OCI-LY1 (cell line): Measurements from ENCODE around the gene MAGEA9B.
"Not testable (repeated sequence)": the region's sequence is repeated elsewhere in the genome, so short reads cannot be mapped to it uniquely, and the experiment has no call there.

ENCODE experiments used
- H2AFZ ChIP-seq: fragments of 200-600 bp; sonication (generic), shearing (Covaris generic); 2 replicates; pipeline ENCODE4 v1.6.0; 2014; ENCODE audit warnings: antibody characterized with exemption, mild to moderate bottlenecking, low read length
- H3F3A ChIP-seq: fragments of 200-600 bp; sonication (generic), shearing (Covaris generic); 2 replicates; pipeline ENCODE4 v1.6.0; 2014; ENCODE audit warnings: mild to moderate bottlenecking, antibody characterized with exemption, low read length, moderate library complexity; ENCODE audit not compliant: insufficient read depth
- H3K27ac ChIP-seq: fragments of 200-600 bp; sonication (generic); 2 replicates; pipeline ENCODE4 v1.5.1; 2014; ENCODE audit warnings: low read length, mixed run types, mild to moderate bottlenecking, low read depth; ENCODE audit not compliant: poor library complexity, severe bottlenecking
- H3K27me3 ChIP-seq: fragments of 200-600 bp; sonication (generic); 2 replicates; pipeline ENCODE4 v1.6.0; 2014; ENCODE audit warnings: antibody characterized with exemption, mild to moderate bottlenecking, low read length, moderate library complexity; ENCODE audit not compliant: insufficient read depth
- H3K36me3 ChIP-seq: fragments of 200-600 bp; sonication (generic); 2 replicates; pipeline ENCODE4 v1.6.1; 2014; ENCODE audit warnings: mild to moderate bottlenecking, antibody characterized with exemption, low read length, moderate library complexity, mixed read lengths; ENCODE audit not compliant: insufficient read depth
- H3K4me1 ChIP-seq: fragments of 200-600 bp; sonication (generic); 2 replicates; pipeline ENCODE4 v1.5.1; 2014; ENCODE audit warnings: mild to moderate bottlenecking, low read length, moderate library complexity; ENCODE audit not compliant: insufficient read depth, severe bottlenecking
- H3K4me2 ChIP-seq: fragments of 200-600 bp; sonication (generic), shearing (Covaris generic); 2 replicates; pipeline ENCODE4 v1.6.1; 2014; ENCODE audit warnings: low read length
- H3K4me3 ChIP-seq: fragments of 200-600 bp; sonication (generic); 2 replicates; pipeline ENCODE4 v1.5.1; 2014; ENCODE audit warnings: low read length, low read depth, mild to moderate bottlenecking, mixed read lengths; ENCODE audit not compliant: poor library complexity, severe bottlenecking
- H3K79me2 ChIP-seq: fragments of 200-600 bp; shearing (Covaris generic); 2 replicates; pipeline ENCODE4 v1.6.1; 2016; ENCODE audit warnings: mixed run types, low read length, mixed read lengths; ENCODE audit not compliant: insufficient read depth
- H3K9ac ChIP-seq: fragments of 200-600 bp; sonication (generic), shearing (Covaris generic); 2 replicates; pipeline ENCODE4 v1.6.1; 2014; ENCODE audit warnings: mild to moderate bottlenecking, low read length, mixed read lengths
- H3K9me2 ChIP-seq: fragments of 200-600 bp; sonication (generic), shearing (Covaris generic); 2 replicates; pipeline ENCODE4 v1.6.1; 2014; ENCODE audit warnings: low read depth, mild to moderate bottlenecking, low read length, mixed read lengths
- H3K9me3 ChIP-seq: fragments of 200-600 bp; shearing (Covaris generic); 2 replicates; pipeline ENCODE4 v1.6.1; 2014; ENCODE audit warnings: low read length, mixed read lengths
- H4K20me1 ChIP-seq: fragments of 200-600 bp; sonication (generic), shearing (Covaris generic); 2 replicates; pipeline ENCODE4 v1.6.0; 2016; ENCODE audit warnings: mild to moderate bottlenecking, low read length; ENCODE audit not compliant: insufficient read depth
- CTCF ChIP-seq: fragments of 200-600 bp; sonication (generic), shearing (Covaris generic); IDR thresholded peaks from 2 replicates; pipeline ENCODE4 v1.5.1; 2017; ENCODE audit warnings: mild to moderate bottlenecking, antibody characterized with exemption, low read length, moderate library complexity, mixed read lengths
- EZH2 ChIP-seq: fragments of 200-600 bp; sonication (generic), shearing (Covaris generic); IDR thresholded peaks from 2 replicates; pipeline ENCODE4 v1.8.0; 2017; ENCODE audit warnings: borderline replicate concordance, mixed run types, mild to moderate bottlenecking, antibody characterized with exemption, low read length, moderate library complexity, mixed read lengths

MAGEA9B gene

DNA sequence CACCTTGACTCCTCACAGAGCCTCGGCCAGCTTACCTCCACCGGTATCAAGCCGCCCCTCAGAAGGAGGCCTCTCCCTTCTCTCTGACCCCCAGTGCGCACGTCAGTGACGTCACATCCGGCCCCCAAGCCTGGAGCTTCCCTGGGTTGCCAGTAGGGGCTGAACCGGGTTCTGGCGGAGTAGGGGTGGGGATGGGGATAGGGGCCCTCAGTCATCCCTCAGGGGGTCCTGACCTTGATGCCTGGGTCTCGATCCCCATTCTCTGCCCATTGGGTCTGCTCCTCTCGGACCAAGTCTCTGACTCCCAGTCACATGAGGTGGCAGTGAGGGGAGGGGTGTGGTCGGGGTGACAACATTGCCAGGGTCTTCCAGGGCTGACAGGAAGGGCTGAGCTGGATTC lies at the start of gene MAGEA9B:
Gene MAGEA9B (minus strand): TSS at position 101 of the 400 bp plus-strand sequence. CDS start 4,280 bp downstream, outside the sequence.
- H3K36me3 ChIP-seq, H3K4me1 ChIP-seq, H3K4me2 ChIP-seq, H3F3A ChIP-seq, H3K9ac ChIP-seq, H3K9me3 ChIP-seq, H4K20me1 ChIP-seq, H3K79me2 ChIP-seq, H3K27ac ChIP-seq, H2AFZ ChIP-seq, H3K27me3 ChIP-seq, H3K9me2 ChIP-seq, H3K4me3 ChIP-seq: not testable (repeated sequence)

DNA sequence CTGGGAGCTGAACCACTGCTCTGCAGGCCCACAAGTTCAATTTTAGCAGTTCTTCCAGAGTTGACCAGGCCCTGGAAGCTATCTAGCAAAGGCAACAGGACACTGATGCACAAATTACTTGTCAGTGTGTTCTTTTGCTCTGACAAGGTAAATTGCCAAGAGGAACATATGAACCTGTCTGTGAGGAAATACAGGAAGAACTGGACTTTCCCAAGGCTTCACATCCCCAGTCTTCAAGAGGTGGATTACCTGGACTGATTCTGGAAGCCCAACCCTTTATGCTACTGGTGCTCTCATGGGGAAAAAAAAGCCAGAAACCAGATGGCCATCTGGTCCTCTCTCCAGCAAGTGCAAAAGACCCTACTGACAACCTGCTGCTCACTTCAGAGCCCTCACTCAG lies 46.3 kb upstream of the MAGEA9B start:
- no peak overlapping the region for H2AFZ ChIP-seq
- H3K27ac ChIP-seq = no peak overlapping the region
- H3K9me3 ChIP-seq = no peaks in the 10 kb centered on the region
- no peak overlapping the region for H3K4me3 ChIP-seq
- H3K9ac ChIP-seq = no peak overlapping the region
- no peaks in the 10 kb centered on the region for H3F3A ChIP-seq
- H3K4me2 ChIP-seq = no peak overlapping the region
- no peaks in the 10 kb centered on the region for H4K20me1 ChIP-seq
- no peaks in the 10 kb centered on the region for H3K36me3 ChIP-seq
- no peaks in the 10 kb centered on the region for H3K79me2 ChIP-seq
- no peak for TF ChIP-seq CTCF
- TF ChIP-seq EZH2 = no peak
- no peaks in the 10 kb centered on the region for H3K9me2 ChIP-seq
- peaks cover 13% of the 10 kb centered on the region for H3K4me1 ChIP-seq
- H3K27me3 ChIP-seq = no peaks in the 10 kb centered on the region

DNA sequence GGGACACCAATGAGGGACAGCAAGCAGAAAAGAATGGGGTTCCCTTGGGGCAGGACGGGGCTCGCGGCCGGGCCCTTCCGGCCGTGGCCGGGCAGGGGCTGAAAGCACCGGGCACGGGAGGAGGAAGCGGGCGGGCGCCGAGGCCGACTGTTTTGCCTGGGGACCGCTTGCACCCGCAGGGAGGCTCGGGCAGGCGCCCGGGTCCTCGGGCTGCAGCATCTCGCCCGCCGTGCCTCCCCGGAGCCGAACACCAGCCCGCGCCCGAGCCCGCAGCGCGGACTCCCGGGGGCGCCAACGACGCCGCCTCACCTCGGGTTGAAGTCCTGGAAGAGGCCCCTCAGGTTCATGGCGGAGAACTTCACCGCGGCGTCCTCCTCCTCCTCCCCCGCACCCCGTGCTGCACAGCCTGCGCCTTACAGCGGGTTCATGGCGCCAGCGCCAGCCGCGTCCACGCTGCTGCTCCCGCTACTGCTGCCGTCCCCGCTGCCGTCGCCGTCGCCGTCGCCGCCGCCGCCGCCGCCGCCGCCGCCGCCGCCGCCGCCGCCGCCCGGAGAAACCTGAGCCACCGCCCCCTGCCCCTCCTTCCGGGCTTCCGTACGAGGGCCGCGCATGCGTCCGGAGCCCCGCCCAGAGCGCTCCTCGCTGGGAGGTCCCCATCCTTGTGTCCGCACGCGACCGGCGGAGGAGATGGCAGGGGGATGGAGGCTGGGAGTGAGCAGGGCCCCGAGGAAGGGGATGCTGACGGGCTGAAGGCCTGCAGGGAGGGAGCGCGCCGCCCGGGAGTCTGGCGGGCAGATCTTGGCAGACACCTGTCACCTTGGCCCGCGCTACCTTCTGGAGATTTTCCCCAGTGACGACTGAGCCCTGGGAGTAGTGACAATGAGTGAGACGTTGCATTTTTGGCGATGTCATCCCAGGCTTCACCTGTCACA lies 44.2 kb upstream of the MAGEA9B start, which contains the start of gene TMEM185A:
Gene TMEM185A (minus strand): TSS at position 559 of the 932 bp plus-strand sequence. CDS start 212 bp downstream, at position 347.
- Histone ChIP-seq H2AFZ (no peak within 1 kb of the TSS), H3K79me2 (no peaks in the 10 kb centered on the region), H3F3A (no peaks in the 10 kb centered on the region), H3K27me3 (no peaks in the 10 kb centered on the region), H3K9me3 (no peaks in the 10 kb centered on the region), H3K4me2 (peak within 1 kb of the TSS; percentile 83), H3K9me2 (no peaks in the 10 kb centered on the region), H3K27ac (no peak within 1 kb of the TSS), H3K36me3 (no peaks in the 10 kb centered on the region), H3K4me1 (peaks cover 13% of the 10 kb centered on the region), H3K9ac (peak within 1 kb of the TSS; percentile 72), H3K4me3 (peak within 1 kb of the TSS; percentile 83), H4K20me1 (no peaks in the 10 kb centered on the region)
- no peak for TF ChIP-seq CTCF
- no peak for TF ChIP-seq EZH2
